GM12865 (cell line): ENCODE results near the gene STPG4.

Experiments
- DNase-seq: peaks from one replicate; pipeline ENCODE4 v3.0.0; 2010; ENCODE audit warnings: low read depth
- H3K4me3 ChIP-seq: 2 replicates; pipeline ENCODE4 v1.5.1; 2011; ENCODE audit warnings: mild to moderate bottlenecking, low read depth, low read length, control low read depth
- TF ChIP-seq, protein P1 (sequence below): IDR thresholded peaks from 2 replicates; pipeline ENCODE4 v1.5.1; 2011; ENCODE audit warnings: low read length, control low read depth, low read depth, inconsistent platforms; ENCODE audit not compliant: insufficient read depth; ENCODE audit errors: missing control alignments

The STPG4 gene

DNA sequence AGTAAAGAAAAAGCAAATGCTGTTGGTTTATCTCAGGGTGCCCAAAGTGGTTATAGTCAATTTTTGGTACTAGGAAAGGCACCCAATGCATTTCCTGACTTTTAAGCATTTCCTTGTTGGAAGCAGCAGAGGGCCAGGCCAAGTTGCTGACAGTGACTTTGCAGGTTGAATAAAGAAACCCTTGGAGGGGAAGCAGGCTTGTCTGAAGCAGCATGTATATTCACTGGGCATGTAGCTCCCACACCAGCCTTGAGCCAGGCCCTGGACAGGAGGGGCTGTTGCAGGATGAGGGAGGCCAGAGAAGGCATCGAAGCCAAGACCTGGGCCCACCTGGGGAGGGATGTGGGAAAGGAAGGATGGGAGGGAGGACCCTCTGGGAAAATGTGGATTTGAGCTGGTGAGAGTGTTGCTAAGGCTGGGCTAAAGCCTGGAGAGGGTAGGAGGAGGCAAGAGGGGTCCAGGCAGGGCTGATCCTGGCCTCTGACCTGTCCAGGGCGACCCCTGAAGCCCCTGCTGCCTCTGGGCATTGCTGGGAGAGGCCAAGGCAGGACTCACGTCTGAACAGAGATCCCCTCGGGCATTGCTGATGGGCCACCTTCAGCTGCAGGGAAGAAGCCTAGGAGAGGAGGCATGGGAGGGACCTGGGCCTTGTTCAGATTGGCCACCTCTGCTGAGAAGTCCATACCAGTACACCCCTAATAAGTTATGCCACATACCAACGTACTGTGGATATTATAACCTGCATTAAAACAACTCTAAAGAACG is 79.6 kb downstream of the STPG4 start:
- no peak for DNase-seq
- no peak overlapping the region for H3K4me3 ChIP-seq
- TF ChIP-seq, protein P1, sequence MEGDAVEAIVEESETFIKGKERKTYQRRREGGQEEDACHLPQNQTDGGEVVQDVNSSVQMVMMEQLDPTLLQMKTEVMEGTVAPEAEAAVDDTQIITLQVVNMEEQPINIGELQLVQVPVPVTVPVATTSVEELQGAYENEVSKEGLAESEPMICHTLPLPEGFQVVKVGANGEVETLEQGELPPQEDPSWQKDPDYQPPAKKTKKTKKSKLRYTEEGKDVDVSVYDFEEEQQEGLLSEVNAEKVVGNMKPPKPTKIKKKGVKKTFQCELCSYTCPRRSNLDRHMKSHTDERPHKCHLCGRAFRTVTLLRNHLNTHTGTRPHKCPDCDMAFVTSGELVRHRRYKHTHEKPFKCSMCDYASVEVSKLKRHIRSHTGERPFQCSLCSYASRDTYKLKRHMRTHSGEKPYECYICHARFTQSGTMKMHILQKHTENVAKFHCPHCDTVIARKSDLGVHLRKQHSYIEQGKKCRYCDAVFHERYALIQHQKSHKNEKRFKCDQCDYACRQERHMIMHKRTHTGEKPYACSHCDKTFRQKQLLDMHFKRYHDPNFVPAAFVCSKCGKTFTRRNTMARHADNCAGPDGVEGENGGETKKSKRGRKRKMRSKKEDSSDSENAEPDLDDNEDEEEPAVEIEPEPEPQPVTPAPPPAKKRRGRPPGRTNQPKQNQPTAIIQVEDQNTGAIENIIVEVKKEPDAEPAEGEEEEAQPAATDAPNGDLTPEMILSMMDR: no peak

DNA sequence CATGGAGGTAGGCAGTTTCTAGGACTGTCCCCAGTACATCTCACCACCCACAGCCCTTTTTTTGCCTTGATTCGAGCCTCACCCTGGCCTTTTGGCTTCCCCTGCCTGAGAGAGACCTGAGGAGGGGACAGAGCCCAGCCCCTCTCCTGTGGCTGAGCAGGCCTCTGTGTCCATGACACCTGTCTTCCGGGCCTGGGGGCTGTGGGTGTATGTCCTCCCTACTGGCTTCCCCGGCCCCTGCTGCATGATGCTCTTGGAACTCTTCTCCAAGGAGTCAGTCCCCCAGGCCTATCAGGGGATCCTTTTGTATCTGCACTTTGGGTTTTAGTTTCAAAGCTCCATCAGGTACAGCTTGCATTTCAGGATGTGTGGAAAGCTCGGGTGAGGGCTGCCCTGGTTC is 80.4 kb downstream of the STPG4 start:
- TF ChIP-seq, protein P1: no peak
- no peak overlapping the region for H3K4me3 ChIP-seq
- no peak for DNase-seq

DNA sequence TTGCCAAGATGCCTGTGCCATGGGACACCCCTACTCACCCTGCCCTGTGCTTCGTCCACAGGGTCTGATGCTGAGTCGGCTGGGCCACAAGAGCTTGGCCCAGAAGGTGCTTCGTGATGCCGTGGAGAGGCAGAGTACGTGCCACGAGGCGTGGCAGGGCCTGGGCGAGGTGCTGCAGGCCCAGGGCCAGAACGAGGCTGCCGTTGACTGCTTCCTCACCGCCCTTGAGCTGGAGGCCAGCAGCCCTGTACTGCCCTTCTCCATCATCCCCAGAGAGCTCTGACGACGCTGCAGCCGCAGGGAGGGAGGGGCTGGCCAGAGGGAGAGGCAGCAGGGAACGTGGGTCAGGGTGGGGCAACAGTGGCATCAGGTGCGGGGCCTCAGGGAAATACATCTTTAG is 81.5 kb downstream of the STPG4 start:
- no peak overlapping the region for H3K4me3 ChIP-seq
- no peak for DNase-seq
- TF ChIP-seq, protein P1: no peak

DNA sequence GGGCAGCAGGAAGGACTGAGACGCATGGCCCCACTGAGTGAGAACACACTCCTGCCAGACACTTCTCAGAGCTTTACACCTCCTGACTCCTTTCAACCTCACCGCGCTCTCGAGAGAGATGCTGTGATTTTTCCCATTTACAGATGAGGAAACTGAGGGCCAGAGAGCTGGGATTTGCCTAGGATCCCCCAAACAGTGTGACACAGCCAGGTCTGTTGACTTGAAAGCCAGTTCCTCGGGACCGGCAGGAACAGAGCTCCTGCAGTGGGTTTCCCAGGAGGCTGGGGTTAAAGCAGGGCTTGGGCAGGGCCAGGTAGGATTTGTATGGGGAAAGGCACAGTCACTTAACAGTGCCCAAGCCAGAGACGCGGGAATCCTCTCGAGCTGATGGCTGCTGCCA is 81.9 kb downstream of the STPG4 start:
- TF ChIP-seq, protein P1: no peak
- no peak overlapping the region for H3K4me3 ChIP-seq
- DNase-seq: no peak

DNA sequence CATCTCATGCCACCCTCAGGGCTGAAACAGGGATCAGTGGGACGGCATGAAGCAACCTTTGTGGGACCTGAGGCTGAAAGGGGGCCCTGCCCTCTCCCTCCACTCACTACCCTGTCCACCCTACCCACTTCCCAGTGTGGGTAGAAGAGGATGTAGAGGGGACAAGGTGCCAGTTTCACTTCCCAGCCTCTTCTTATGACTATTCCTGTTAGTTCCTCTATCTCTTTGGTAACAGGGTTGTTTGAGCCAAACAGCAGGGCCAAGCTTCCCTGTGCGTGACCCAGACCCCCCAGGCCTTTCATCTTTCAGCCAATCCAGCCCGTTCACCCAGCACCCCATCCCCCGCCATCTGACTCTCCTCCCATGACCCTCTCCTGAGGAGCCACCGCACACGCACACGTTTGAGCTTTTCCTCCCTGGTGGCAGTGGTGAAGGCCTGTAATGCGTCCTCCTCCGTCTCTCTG is 82.3 kb downstream of the STPG4 start:
- no peak overlapping the region for H3K4me3 ChIP-seq
- DNase-seq: peak; percentile 28
- TF ChIP-seq, protein P1: no peak

DNA sequence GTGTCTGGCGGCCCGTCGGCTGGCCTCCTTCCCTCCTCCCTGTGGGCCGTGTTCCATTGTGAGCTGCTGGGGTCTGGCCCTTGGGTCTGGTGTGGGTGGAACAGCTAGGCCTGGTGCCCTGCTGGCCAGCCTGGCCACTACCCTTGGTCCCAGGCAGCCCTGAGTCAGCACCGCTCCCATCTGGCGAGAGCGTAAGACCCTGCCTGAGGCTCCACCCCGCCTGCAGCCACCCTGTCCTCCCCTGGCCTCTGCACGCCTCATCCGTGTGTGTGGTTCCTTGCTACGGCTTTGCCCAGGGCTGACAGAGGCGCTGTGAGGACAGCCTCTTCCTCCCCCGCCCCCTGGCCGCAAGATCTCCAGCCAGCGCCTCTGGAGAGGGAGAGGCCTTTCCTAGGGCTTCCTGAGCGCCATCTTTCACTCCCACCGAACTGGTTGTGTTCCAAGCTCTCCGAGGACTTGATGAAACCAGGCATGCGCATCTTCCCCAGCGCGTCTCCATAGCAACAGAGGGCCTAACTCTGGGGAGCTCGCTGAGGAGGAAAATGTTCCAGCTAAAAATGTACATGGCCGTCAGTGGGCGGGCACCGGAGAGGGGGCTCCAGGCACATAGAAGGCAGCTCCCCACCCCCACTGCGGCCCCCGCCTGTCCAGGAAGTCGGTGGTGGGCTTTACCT is 83.0 kb downstream of the STPG4 start:
- no peak for DNase-seq
- no peak overlapping the region for H3K4me3 ChIP-seq

More for the DNA sequence above, 83.0 kb downstream of the STPG4 start:
- TF ChIP-seq, protein P1: no peak
